GM21367 (cell line): ENCODE data around the gene METTL6.
A peak's percentile ranks its signal among the peaks of the same experiment; 100 is the strongest.
"Not testable (repeated sequence)": the region's sequence is repeated elsewhere in the genome, so short reads cannot be mapped to it uniquely, and the experiment has no call there.

Source experiments
- ATAC-seq: cut with Tn5 transposase; IDR thresholded peaks from one replicate; pipeline ENCODE4 v1.9.1; 2021; ENCODE audit not compliant: unreplicated experiment

METTL6 gene

GRCh38 chr3:15405448-15406050, 21.8 kb downstream of the METTL6 start:
- ATAC-seq = peak; percentile 47

- no peak for ATAC-seq
Measured at GRCh38 chr3:15404767-15405166, 22.6 kb downstream of the METTL6 start.

- no peak for ATAC-seq
Measured at GRCh38 chr3:15403965-15404364, 23.4 kb downstream of the METTL6 start.

DNA sequence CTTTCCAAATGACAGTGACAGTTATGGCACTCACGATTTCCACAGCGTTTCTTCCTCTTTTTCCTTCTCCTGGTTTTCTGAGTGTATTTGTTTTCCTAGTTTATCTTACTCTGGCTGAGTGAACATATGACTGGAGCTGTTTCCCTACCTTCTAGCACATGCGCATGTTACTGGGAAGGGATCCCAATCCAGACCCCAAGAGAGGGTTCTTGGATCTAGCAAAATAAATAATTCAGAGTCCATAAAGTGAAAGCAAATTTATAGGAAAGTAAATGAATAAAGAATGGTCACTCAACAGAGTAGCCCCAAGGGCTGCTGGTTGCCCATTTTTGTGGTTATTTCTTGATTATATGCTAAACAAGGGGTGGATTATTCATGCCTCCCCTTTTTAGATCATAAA, 23.8 kb downstream of the METTL6 start:
- no peak for ATAC-seq

- ATAC-seq = no peak
Measured at GRCh38 chr3:15401936-15402335, 25.4 kb downstream of the METTL6 start.

- ATAC-seq = no peak
Measured at GRCh38 chr3:15399970-15400369, 27.4 kb downstream of the METTL6 start.

- ATAC-seq = not testable (repeated sequence)
Measured at GRCh38 chr3:15398731-15399133, 28.6 kb downstream of the METTL6 start.

GRCh38 chr3:15393252-15393651, 34.1 kb downstream of the METTL6 start:
- not testable (repeated sequence) for ATAC-seq

DNA sequence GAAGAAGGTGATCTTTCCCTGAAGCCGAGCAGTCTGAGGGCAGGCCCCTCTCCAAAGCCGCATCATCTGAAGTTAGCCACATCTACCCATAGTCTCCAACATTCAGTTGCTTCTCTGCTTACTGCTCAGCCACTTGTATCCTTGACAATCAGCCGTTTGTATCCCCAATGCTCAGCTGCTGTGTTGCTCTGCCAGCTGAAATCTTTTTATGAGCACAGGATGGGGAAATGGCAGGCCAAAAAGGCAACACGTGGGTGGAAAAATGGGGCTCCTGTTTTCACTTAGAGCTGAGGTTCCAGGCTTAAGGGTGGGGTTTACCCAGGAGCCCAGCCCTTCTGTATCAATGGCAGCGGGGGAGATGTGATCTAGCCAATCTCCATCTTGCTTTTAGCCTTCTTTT, 36.3 kb downstream of the METTL6 start:
- no peak for ATAC-seq

- ATAC-seq = no peak
Measured at GRCh38 chr3:15390460-15390859, 36.9 kb downstream of the METTL6 start.

GRCh38 chr3:15388335-15388734, 39.0 kb downstream of the METTL6 start:
- not testable (repeated sequence) for ATAC-seq

DNA sequence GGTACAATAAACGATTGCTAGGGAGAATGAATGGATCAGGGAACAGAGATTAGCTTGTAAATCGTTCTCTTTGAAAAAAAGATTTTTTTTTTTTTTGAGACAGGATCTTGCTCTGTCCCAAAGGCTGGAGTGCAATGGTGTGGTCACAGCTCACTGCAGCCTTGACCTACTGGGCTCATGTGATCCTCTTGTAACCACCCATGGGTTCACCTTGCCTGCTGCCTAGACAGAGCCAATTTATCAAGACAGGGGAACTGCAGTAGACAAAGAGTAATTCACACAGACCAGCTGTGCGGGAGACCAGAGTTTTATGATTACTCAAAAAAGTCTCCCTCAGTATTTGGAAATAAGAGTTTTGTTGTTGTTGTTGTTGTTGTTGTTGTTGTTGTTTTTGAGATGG, 39.6 kb downstream of the METTL6 start:
- ATAC-seq = no peak

DNA sequence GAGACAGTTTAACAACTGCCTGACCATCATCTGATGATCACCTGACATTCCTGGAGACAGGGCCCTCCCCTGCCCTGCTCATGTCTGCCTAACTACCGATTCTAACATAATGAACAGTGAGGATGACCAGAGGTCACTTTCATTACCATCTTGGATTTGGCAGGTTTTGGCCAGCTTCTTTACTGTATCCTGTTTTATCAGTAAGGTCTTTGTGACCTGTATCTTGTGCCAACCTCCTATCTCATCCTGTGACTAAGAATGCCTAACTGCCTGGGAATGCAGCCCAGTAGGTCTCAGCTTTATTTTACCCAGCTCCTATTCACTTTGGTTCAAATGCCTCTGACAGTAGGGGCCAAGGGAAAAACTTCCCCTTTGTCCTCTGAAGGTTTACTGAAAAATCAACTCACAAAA, 40.2 kb downstream of the METTL6 start:
- no peak for ATAC-seq

GRCh38 chr3:15386654-15386955, 40.7 kb downstream of the METTL6 start:
- not testable (repeated sequence) for ATAC-seq

- ATAC-seq = no peak
Measured at GRCh38 chr3:15385901-15386653, 41.3 kb downstream of the METTL6 start.

GRCh38 chr3:15385238-15385695, 42.1 kb downstream of the METTL6 start:
- ATAC-seq = peak; percentile 6

- ATAC-seq = peak; percentile 81
Measured at GRCh38 chr3:15384510-15385237, 42.7 kb downstream of the METTL6 start.

GRCh38 chr3:15382405-15382923, 44.9 kb downstream of the METTL6 start:
- ATAC-seq = no peak

DNA sequence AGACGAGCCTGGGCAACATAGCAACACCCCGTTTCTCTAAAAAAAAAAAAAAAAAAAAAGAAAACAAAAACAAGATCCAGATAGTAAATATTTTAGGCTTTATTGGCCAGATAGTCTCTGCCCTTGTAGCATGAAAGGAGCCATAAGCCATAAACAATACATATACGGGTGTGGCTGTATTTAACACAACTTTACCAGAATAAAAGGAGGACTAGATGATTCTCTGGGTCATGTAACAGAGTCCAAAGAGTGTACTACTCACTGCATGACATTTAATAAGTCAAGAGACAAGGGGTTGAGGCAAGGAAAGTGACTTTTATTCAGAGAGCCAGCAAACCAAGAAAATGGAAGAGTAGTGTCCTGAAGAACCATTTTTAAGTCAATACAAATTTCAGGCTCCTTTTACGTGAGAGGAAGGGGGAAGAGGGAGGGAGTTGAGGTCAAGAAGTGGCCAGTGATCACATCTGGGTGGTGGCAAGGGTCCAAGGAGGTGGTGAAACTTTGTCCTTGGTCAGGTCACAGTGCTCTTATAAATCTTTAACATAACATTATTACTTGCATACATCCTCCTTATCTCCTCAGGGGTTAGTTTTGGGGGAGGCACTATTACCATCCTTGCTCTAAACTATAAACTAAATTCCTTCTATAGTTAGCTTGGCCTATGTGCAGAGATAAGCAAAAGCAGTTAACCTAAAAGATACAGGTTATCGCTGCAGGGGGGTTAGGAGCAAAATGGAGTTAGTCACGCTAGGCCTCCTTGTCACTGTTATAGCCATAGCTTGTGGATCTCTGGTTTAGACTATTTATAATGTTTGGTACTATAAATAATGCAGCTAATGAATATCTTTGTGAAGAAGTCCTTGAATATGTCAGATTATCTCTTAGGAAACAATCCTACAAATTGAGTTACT, 46.1 kb downstream of the METTL6 start:
- no peak for ATAC-seq

- peak; percentile 90 for ATAC-seq
Measured at GRCh38 chr3:15377961-15378791, 49.2 kb downstream of the METTL6 start.
